IgD-negative memory B cell (primary cell): Measurements from ENCODE around the gene METTL15. TPM values are rescaled to one million over a fixed set of nuclear protein-coding genes. Genes with fewer than 3 reads are reported as not detected.
"Not testable (repeated sequence)": the region's sequence is repeated elsewhere in the genome, so short reads cannot be mapped to it uniquely, and the experiment has no call there.

Experiments
- H3K27ac Mint-ChIP-seq, 3 donors: one replicate each; pipeline ENCODE4 v1.8.0; 2020 to 2022; ENCODE audit warnings: mild to moderate bottlenecking in 3 of 3, mixed read lengths in 3 of 3, moderate library complexity in 1 of 3
- H3K27me3 Mint-ChIP-seq: one replicate; pipeline ENCODE4 v1.8.0; 2021; ENCODE audit warnings: mixed read lengths
- H3K36me3 Mint-ChIP-seq: one replicate; pipeline ENCODE4 v1.8.0; 2020; ENCODE audit warnings: mild to moderate bottlenecking, mixed read lengths
- H3K4me1 Mint-ChIP-seq, 3 donors: one replicate each; pipeline ENCODE4 v1.8.0; 2020 to 2022; ENCODE audit warnings: mixed read lengths in 3 of 3, mild to moderate bottlenecking in 1 of 3
- H3K4me3 Mint-ChIP-seq, 4 donors: one replicate each; pipeline ENCODE4 v1.8.0; 2020 to 2022; ENCODE audit warnings: mild to moderate bottlenecking in 4 of 4, mixed read lengths in 4 of 4, moderate library complexity in 3 of 4
- H3K9me3 Mint-ChIP-seq, 3 donors: one replicate each; pipeline ENCODE4 v1.8.0; 2020 to 2021; ENCODE audit warnings: mixed read lengths in 3 of 3, mild to moderate bottlenecking in 1 of 3
- polyA plus RNA-seq: library from polyadenylated mRNA; unstranded; fragments of 300-500 nt; fragmentation: Illumina TruSeq; gene quantifications from one replicate; pipeline ENCODE4 v1.2.3, GENCODE V29; 2021

The METTL15 gene
- polyA plus RNA-seq, 1 donor from 2014 or later = 4.8 TPM

- Mint-ChIP-seq H3K4me3 (no peak overlapping the region), H3K9me3 (no peaks in the 10 kb centered on the region), H3K36me3 (no peaks in the 10 kb centered on the region), H3K27ac (peak overlapping the region in 1 of 3 donors; percentile 39), H3K4me1 (peaks cover 23 to 28% (median 24%) of the 10 kb centered on the region in 3 donors), H3K27me3 (no peaks in the 10 kb centered on the region)
These were observed 3.8 kb upstream of the METTL15 start for GRCh38 chr11:28104425-28104824.

- Mint-ChIP-seq H3K36me3 (no peaks in the 10 kb centered on the region), H3K27ac (no peak overlapping the region), H3K4me1 (peaks cover 29 to 31% (median 29%) of the 10 kb centered on the region in 3 donors), H3K9me3 (no peaks in the 10 kb centered on the region), H3K27me3 (no peaks in the 10 kb centered on the region), H3K4me3 (no peak overlapping the region)
These were observed 3.2 kb upstream of the METTL15 start for GRCh38 chr11:28104984-28105383.

GRCh38 chr11:28105869-28106268 is 2.3 kb upstream of the METTL15 start:
- H3K9me3 Mint-ChIP-seq = no peaks in the 10 kb centered on the region
- H3K4me1 Mint-ChIP-seq = peaks cover 34 to 38% (median 38%) of the 10 kb centered on the region in 3 donors
- H3K4me3 Mint-ChIP-seq = peak overlapping the region in 1 of 4 donors; percentile 75
- H3K36me3 Mint-ChIP-seq = no peaks in the 10 kb centered on the region
- peak overlapping the region in 2 of 3 donors; percentile 28 to 94 for H3K27ac Mint-ChIP-seq
- no peaks in the 10 kb centered on the region for H3K27me3 Mint-ChIP-seq

- peak overlapping the region in 2 of 4 donors; percentile 75 to 82 for H3K4me3 Mint-ChIP-seq
- H3K27ac Mint-ChIP-seq = peak overlapping the region in 2 of 3 donors; percentile 94 to 99
- no peaks in the 10 kb centered on the region for H3K9me3 Mint-ChIP-seq
- H3K36me3 Mint-ChIP-seq = no peaks in the 10 kb centered on the region
- peaks cover 35 to 43% (median 41%) of the 10 kb centered on the region in 3 donors for H3K4me1 Mint-ChIP-seq
- no peaks in the 10 kb centered on the region for H3K27me3 Mint-ChIP-seq
These were observed 1.7 kb upstream of the METTL15 start for GRCh38 chr11:28106353-28107043.

- Mint-ChIP-seq H3K36me3 (no peaks in the 10 kb centered on the region), H3K9me3 (no peaks in the 10 kb centered on the region), H3K4me3 (peak overlapping the region; percentile 91 to 99 (median 97)), H3K27me3 (no peaks in the 10 kb centered on the region), H3K4me1 (peaks cover 40 to 50% (median 47%) of the 10 kb centered on the region in 3 donors), H3K27ac (peak overlapping the region; percentile 94 to 99 (median 99))
These were observed 918 bp upstream of the METTL15 start for GRCh38 chr11:28107191-28107749.

GRCh38 chr11:28108958-28109357 is 770 bp downstream of the METTL15 start:
- peak overlapping the region; percentile 94 to 99 (median 99) for H3K27ac Mint-ChIP-seq

GRCh38 chr11:28110108-28110820 is 2.1 kb downstream of the METTL15 start:
- Mint-ChIP-seq H3K4me3 (peak overlapping the region; percentile 91 to 99 (median 96)), H3K27me3 (no peaks in the 10 kb centered on the region), H3K9me3 (no peaks in the 10 kb centered on the region), H3K36me3 (peaks cover 3% of the 10 kb centered on the region), H3K27ac (peak overlapping the region; percentile 94 to 99 (median 99)), H3K4me1 (peaks cover 40 to 55% (median 49%) of the 10 kb centered on the region in 3 donors)

More at GRCh38 chr11:28108958-28109357, 770 bp downstream of the METTL15 start:
- Mint-ChIP-seq H3K4me1 (peaks cover 40 to 53% (median 49%) of the 10 kb centered on the region in 3 donors), H3K4me3 (peak overlapping the region; percentile 91 to 99 (median 97)), H3K9me3 (no peaks in the 10 kb centered on the region), H3K27me3 (no peaks in the 10 kb centered on the region), H3K36me3 (peaks cover 2% of the 10 kb centered on the region)

GRCh38 chr11:28110821-28111200 is 2.6 kb downstream of the METTL15 start:
- H3K36me3 Mint-ChIP-seq = peaks cover 3% of the 10 kb centered on the region
- H3K27me3 Mint-ChIP-seq = no peaks in the 10 kb centered on the region
- peak overlapping the region; percentile 94 to 99 (median 99) for H3K27ac Mint-ChIP-seq
- H3K4me1 Mint-ChIP-seq = peaks cover 40 to 55% (median 49%) of the 10 kb centered on the region in 3 donors
- H3K9me3 Mint-ChIP-seq = no peaks in the 10 kb centered on the region
- H3K4me3 Mint-ChIP-seq = peak overlapping the region; percentile 91 to 99 (median 96)

- Mint-ChIP-seq H3K4me1 (peaks cover 22 to 48% (median 33%) of the 10 kb centered on the region in 3 donors), H3K9me3 (no peaks in the 10 kb centered on the region), H3K27me3 (no peaks in the 10 kb centered on the region), H3K4me3 (no peak overlapping the region), H3K36me3 (peaks cover 3% of the 10 kb centered on the region), H3K27ac (peak overlapping the region in 1 of 3 donors; percentile 65)
These were observed 5.9 kb downstream of the METTL15 start for GRCh38 chr11:28114116-28114515.

GRCh38 chr11:28114731-28115130 is 6.5 kb downstream of the METTL15 start:
- Mint-ChIP-seq H3K4me3 (no peak overlapping the region), H3K27me3 (no peaks in the 10 kb centered on the region), H3K36me3 (peaks cover 3% of the 10 kb centered on the region), H3K4me1 (peaks cover 15 to 44% (median 27%) of the 10 kb centered on the region in 3 donors), H3K9me3 (no peaks in the 10 kb centered on the region), H3K27ac (no peak overlapping the region)

GRCh38 chr11:28117712-28118111 is 9.5 kb downstream of the METTL15 start:
- Mint-ChIP-seq H3K4me1 (peaks cover 3 to 21% (median 10%) of the 10 kb centered on the region in 3 donors), H3K36me3 (peaks cover 3% of the 10 kb centered on the region), H3K27me3 (no peaks in the 10 kb centered on the region), H3K9me3 (no peaks in the 10 kb centered on the region), H3K4me3 (no peak overlapping the region), H3K27ac (no peak overlapping the region)

GRCh38 chr11:28123151-28123581 is 15.0 kb downstream of the METTL15 start:
- H3K27me3 Mint-ChIP-seq = no peaks in the 10 kb centered on the region
- peaks cover 1% of the 10 kb centered on the region for H3K36me3 Mint-ChIP-seq

GRCh38 chr11:28132548-28132947 is 24.4 kb downstream of the METTL15 start:
- no peaks in the 10 kb centered on the region for H3K27me3 Mint-ChIP-seq
- peaks cover 15% of the 10 kb centered on the region for H3K36me3 Mint-ChIP-seq
- no peaks in the 10 kb centered on the region for H3K4me1 Mint-ChIP-seq

More at GRCh38 chr11:28123151-28123581, 15.0 kb downstream of the METTL15 start:
- H3K4me3 Mint-ChIP-seq = no peak overlapping the region
- H3K4me1 Mint-ChIP-seq = peaks cover 0 to 9% (median 9%) of the 10 kb centered on the region in 3 donors
- no peaks in the 10 kb centered on the region for H3K9me3 Mint-ChIP-seq
- no peak overlapping the region for H3K27ac Mint-ChIP-seq

GRCh38 chr11:28133146-28133545 is 25.0 kb downstream of the METTL15 start:
- Mint-ChIP-seq H3K4me3 (no peak overlapping the region), H3K27me3 (no peaks in the 10 kb centered on the region), H3K4me1 (no peaks in the 10 kb centered on the region), H3K36me3 (peaks cover 17% of the 10 kb centered on the region), H3K27ac (no peak overlapping the region), H3K9me3 (peaks cover 1 to 21% (median 5%) of the 10 kb centered on the region in 3 donors)

More at GRCh38 chr11:28132548-28132947, 24.4 kb downstream of the METTL15 start:
- H3K9me3 Mint-ChIP-seq = peaks cover 1 to 17% (median 3%) of the 10 kb centered on the region in 3 donors
- H3K4me3 Mint-ChIP-seq = no peak overlapping the region
- H3K27ac Mint-ChIP-seq = no peak overlapping the region

GRCh38 chr11:28136157-28136556 is 28.0 kb downstream of the METTL15 start:
- H3K27me3 Mint-ChIP-seq, H3K4me3 Mint-ChIP-seq, H3K4me1 Mint-ChIP-seq: not testable (repeated sequence)
- Mint-ChIP-seq H3K27ac (peak overlapping the region in 1 of 3 donors; percentile 47), H3K9me3 (peaks cover 6 to 38% (median 11%) of the 10 kb centered on the region in 3 donors), H3K36me3 (peaks cover 22% of the 10 kb centered on the region)
